ENCODE measurements around the gene CLIC4.
"Not testable (repeated sequence)": the region's sequence is repeated elsewhere in the genome, so short reads cannot be mapped to it uniquely, and the experiment has no call there.

CLIC4 gene

GRCh38 chr1:24822887-24823286, 77.6 kb downstream of the CLIC4 start:
- no peak for DNase-seq (ENCODE audit: low spot score)
- no peak for TF ChIP-seq CTCF (IDR thresholded peaks at IDR 0.05; ENCODE audit: borderline replicate concordance, control extremely low read depth, extremely low read depth, insufficient read depth, missing control alignments)
- in situ Hi-C loops (cut with MboI; ENCODE audit: low sequenced_read_pairs, unreplicated experiment), result loop anchor here (5.0 kb wide), 1 partner anchor 136 kb away; no protein-coding TSS in a partner anchor

GRCh38 chr1:24823486-24823885, 78.2 kb downstream of the CLIC4 start:
- not testable (repeated sequence) for DNase-seq (ENCODE audit: low spot score)
- in situ Hi-C loops (cut with MboI; ENCODE audit: low sequenced_read_pairs, unreplicated experiment), result loop anchor here (5.0 kb wide), 1 partner anchor 136 kb away; no protein-coding TSS in a partner anchor

- in situ Hi-C loops (cut with MboI; ENCODE audit: low sequenced_read_pairs, unreplicated experiment), result no loop called here
- DNase-seq (ENCODE audit: low spot score), result no peak
Measured at GRCh38 chr1:24825174-24825573, 79.9 kb downstream of the CLIC4 start.

GRCh38 chr1:24826510-24826909, 81.3 kb downstream of the CLIC4 start:
- in situ Hi-C loops (cut with MboI; ENCODE audit: low sequenced_read_pairs, unreplicated experiment), result no loop called here
- TF ChIP-seq CTCF (IDR thresholded peaks at IDR 0.05; ENCODE audit: borderline replicate concordance, control extremely low read depth, extremely low read depth, insufficient read depth, missing control alignments), result no peak

More at GRCh38 chr1:24825174-24825573, 79.9 kb downstream of the CLIC4 start:
- no peak for TF ChIP-seq CTCF (IDR thresholded peaks at IDR 0.05; ENCODE audit: borderline replicate concordance, control extremely low read depth, extremely low read depth, insufficient read depth, missing control alignments)

GRCh38 chr1:24827379-24828135, 82.3 kb downstream of the CLIC4 start:
- in situ Hi-C loops (cut with MboI; ENCODE audit: low sequenced_read_pairs, unreplicated experiment), result no loop called here
- no peak for TF ChIP-seq CTCF (IDR thresholded peaks at IDR 0.05; ENCODE audit: borderline replicate concordance, control extremely low read depth, extremely low read depth, insufficient read depth, missing control alignments)
- no peak for DNase-seq (ENCODE audit: low spot score)

More at GRCh38 chr1:24826510-24826909, 81.3 kb downstream of the CLIC4 start:
- no peak for DNase-seq (ENCODE audit: low spot score)

GRCh38 chr1:24828183-24828886, 83.1 kb downstream of the CLIC4 start:
- DNase-seq (ENCODE audit: low spot score), result no peak
- no peak for TF ChIP-seq CTCF (IDR thresholded peaks at IDR 0.05; ENCODE audit: borderline replicate concordance, control extremely low read depth, extremely low read depth, insufficient read depth, missing control alignments)
- in situ Hi-C loops (cut with MboI; ENCODE audit: low sequenced_read_pairs, unreplicated experiment), result no loop called here

GRCh38 chr1:24828887-24829192, 83.6 kb downstream of the CLIC4 start:
- no peak for TF ChIP-seq CTCF (IDR thresholded peaks at IDR 0.05; ENCODE audit: borderline replicate concordance, control extremely low read depth, extremely low read depth, insufficient read depth, missing control alignments)
- no peak for DNase-seq (ENCODE audit: low spot score)
- in situ Hi-C loops (cut with MboI; ENCODE audit: low sequenced_read_pairs, unreplicated experiment), result no loop called here
